Right lobe of liver (tissue), 6 donors: ENCODE results near the gene DGKH. TPM values are rescaled to one million over a fixed set of nuclear protein-coding genes. Genes with fewer than 3 reads are reported as not detected.
"Not testable (repeated sequence)": the region's sequence is repeated elsewhere in the genome, so short reads cannot be mapped to it uniquely, and the experiment has no call there.

Source experiments
- ATAC-seq, 4 donors: fragments of 200-7000 bp; cut with Tn5 transposase; one replicate each; pipeline ENCODE4 v1.9.1; 2020; ENCODE audit warnings: mild to moderate bottlenecking in 4 of 4, moderate library complexity in 4 of 4
- DNase-seq, 3 donors: peaks; one replicate each; pipeline ENCODE4 v3.0.0-alpha.2; 2020
- H3K27ac ChIP-seq, 3 donors: fragments of 200-600 bp; one replicate each; pipeline ENCODE4 v1.8.0; 2022
- H3K27me3 ChIP-seq, 2 donors: fragments of 200-600 bp; one replicate each; pipeline ENCODE4 v1.8.0; 2022
- H3K36me3 ChIP-seq, 4 donors: fragments of 200-600 bp; sonication (generic) in 1 of 4; one replicate each; pipeline versions ENCODE4 v1.5.1 to v1.8.0; 2017 to 2022; ENCODE audit warnings: control low read depth in 1 of 4
- H3K4me1 ChIP-seq, 4 donors: fragments of 200-600 bp; sonication (generic) in 1 of 4; one replicate each; pipeline versions ENCODE4 v1.5.1 to v1.8.0; 2017 to 2022; ENCODE audit warnings: control low read depth in 1 of 4
- H3K4me3 ChIP-seq, 3 donors: fragments of 200-600 bp; one replicate each; pipeline ENCODE4 v1.8.0; 2022
- H3K9me3 ChIP-seq, 4 donors: fragments of 200-600 bp; sonication (generic) in 1 of 4; one replicate each; pipeline versions ENCODE4 v1.5.1 to v1.8.0; 2017 to 2022; ENCODE audit warnings: control low read depth in 1 of 4
- CTCF ChIP-seq, 4 donors: fragments of 200-600 bp in 3 of 4; fragments of 450-650 bp in 1 of 4; IDR thresholded peaks; one replicate each; pipeline versions ENCODE4 v1.5.1 to v1.8.0; 2016 to 2022; ENCODE audit warnings: antibody characterized with exemption in 4 of 4, mild to moderate bottlenecking in 2 of 4
- POLR2A ChIP-seq: fragments of 450-650 bp; IDR thresholded peaks from one replicate; pipeline ENCODE4 v1.6.1; 2017; ENCODE audit warnings: antibody characterized with exemption, mild to moderate bottlenecking
- WGBS: methylation state at CpG from one replicate; pipeline ENCODE4 v1.1.6; 2018; ENCODE audit warnings: low coverage, low lambda C conversion rate; ENCODE audit not compliant: insufficient coverage; ENCODE audit errors: missing lambda C conversion rate; 5-methylcytosine and 5-hydroxymethylcytosine counted together
- intact Hi-C, 2 donors: fragments of 100-400 bp; cut with DNase I; formaldehyde crosslinking; loops; one replicate each; pipeline versions ENCODE4 v1.11.2 to v1.14.1; 2022
- total RNA-seq, 6 experiments: library from RNA; depleted of rRNA in 2 of 6; stranded (reverse); fragments of >200 nt in 2 of 6; fragmentation: NEBNext Ultra II Directional in 3 of 6; extraction: Animal tissue kit (Norgen Biotek cat#: 25700) in 3 of 6; gene quantifications; one replicate each; pipeline versions ENCODE4 v1.1.0 to v1.2.4, GENCODE V29; 2016 to 2023
- donor health status: DM: no; HTN: yes; CAD: no.
- donor health status: DM: no; HTN: no; CAD: no.
- donor health status: DM: no; HTN: no; CAD: no.
- donor health status: DM: no; HTN: yes; CAD: no.
- donor health status: DM: no; HTN: yes; CAD: no.

The DGKH gene
- total RNA-seq, 6 experiments from 2014 or later, result 0.95 to 5.1 (median 2.2) TPM

GRCh38 chr13:42149136-42149535 is 100.7 kb downstream of the DGKH start:
- DNase-seq, result no peak
- H3K36me3 ChIP-seq, result no peaks in the 10 kb centered on the region

GRCh38 chr13:42151781-42152180 is 103.3 kb downstream of the DGKH start:
- no peaks in the 10 kb centered on the region for H3K36me3 ChIP-seq
- WGBS, result 67% methylated on average over 1 of the region's 1 CpG
- no peak overlapping the region for H3K4me3 ChIP-seq
- no peak for ATAC-seq
- no peaks in the 10 kb centered on the region for H3K9me3 ChIP-seq
- H3K27me3 ChIP-seq, result no peaks in the 10 kb centered on the region
- no peak for DNase-seq
- intact Hi-C loops, result no loop called here
- no peak overlapping the region for H3K27ac ChIP-seq
- no peak for TF ChIP-seq CTCF (IDR thresholded peaks at IDR 0.05)
- no peak for TF ChIP-seq POLR2A
- H3K4me1 ChIP-seq, result peaks cover 0 to 5% (median 0%) of the 10 kb centered on the region in 4 donors

More at GRCh38 chr13:42149136-42149535, 100.7 kb downstream of the DGKH start:
- intact Hi-C loops, result no loop called here
- no peak for TF ChIP-seq POLR2A
- Histone ChIP-seq H3K4me1 (peaks cover 0 to 5% (median 0%) of the 10 kb centered on the region in 4 donors), H3K27me3 (no peaks in the 10 kb centered on the region), H3K4me3 (no peak overlapping the region), H3K9me3 (no peaks in the 10 kb centered on the region), H3K27ac (no peak overlapping the region)
- WGBS, result 79% methylated on average over 4 of the region's 4 CpGs
- peak in 1 of 4 donors; percentile 17 for ATAC-seq

- no peak for DNase-seq
- H3K4me1 ChIP-seq, result peaks cover 0 to 5% (median 0%) of the 10 kb centered on the region in 4 donors
- 98% methylated on average over 4 of the region's 4 CpGs for WGBS
- TF ChIP-seq POLR2A (no peak), CTCF (IDR thresholded peaks at IDR 0.05) (no peak)
- no peaks in the 10 kb centered on the region for H3K9me3 ChIP-seq
- H3K27me3 ChIP-seq, result no peaks in the 10 kb centered on the region
- H3K36me3 ChIP-seq, result no peaks in the 10 kb centered on the region
- intact Hi-C loops, result no loop called here
- H3K4me3 ChIP-seq, result no peak overlapping the region
- no peak for ATAC-seq
- no peak overlapping the region for H3K27ac ChIP-seq
Observed at GRCh38 chr13:42152495-42152894, 104.0 kb downstream of the DGKH start.

- no peak for TF ChIP-seq POLR2A
- no peak for TF ChIP-seq CTCF (IDR thresholded peaks at IDR 0.05)
- WGBS, result 84% methylated on average over 3 of the region's 3 CpGs
- H3K27ac ChIP-seq, result no peak overlapping the region
- DNase-seq, result no peak
- ATAC-seq, result no peak
- intact Hi-C loops, result no loop called here
- H3K4me3 ChIP-seq, result no peak overlapping the region
- H3K4me1 ChIP-seq, result peaks cover 0 to 5% (median 0%) of the 10 kb centered on the region in 4 donors
- H3K9me3 ChIP-seq, result no peaks in the 10 kb centered on the region
- no peaks in the 10 kb centered on the region for H3K27me3 ChIP-seq
- no peaks in the 10 kb centered on the region for H3K36me3 ChIP-seq
Observed at GRCh38 chr13:42153199-42154113, 105.0 kb downstream of the DGKH start.

GRCh38 chr13:42155251-42155650 is 106.8 kb downstream of the DGKH start:
- no peaks in the 10 kb centered on the region for H3K36me3 ChIP-seq
- 97% methylated on average over 3 of the region's 3 CpGs for WGBS
- H3K9me3 ChIP-seq, result no peaks in the 10 kb centered on the region
- H3K4me1 ChIP-seq, result no peaks in the 10 kb centered on the region
- no peaks in the 10 kb centered on the region for H3K27me3 ChIP-seq
- intact Hi-C loops, result no loop called here
- DNase-seq (no peak), ATAC-seq (no peak)
- H3K27ac ChIP-seq, result no peak overlapping the region
- no peak for TF ChIP-seq CTCF (IDR thresholded peaks at IDR 0.05)
- TF ChIP-seq POLR2A, result no peak
- no peak overlapping the region for H3K4me3 ChIP-seq

GRCh38 chr13:42163338-42163737 is 114.9 kb downstream of the DGKH start:
- WGBS, result 88% methylated on average over 1 of the region's 2 CpGs
- intact Hi-C loops, H3K4me3 ChIP-seq, H3K36me3 ChIP-seq, H3K27me3 ChIP-seq, H3K9me3 ChIP-seq, ATAC-seq, H3K27ac ChIP-seq, DNase-seq, H3K4me1 ChIP-seq: not testable (repeated sequence)

- H3K27ac ChIP-seq, intact Hi-C loops, H3K9me3 ChIP-seq, ATAC-seq, DNase-seq, H3K27me3 ChIP-seq, H3K4me1 ChIP-seq, H3K4me3 ChIP-seq, H3K36me3 ChIP-seq: not testable (repeated sequence)
Observed at GRCh38 chr13:42163910-42164309, 115.5 kb downstream of the DGKH start.
